HepG2 (cell line): ENCODE results near the gene EIF4H.

Experiments
- ADNP ChIP-seq: sonication (generic); formaldehyde crosslinking; IDR thresholded peaks from 2 replicates; pipeline ENCODE4 v1.4.0; 2020; ENCODE audit warnings: missing genetic modification reagents
- CTCF ChIP-seq: sonication (generic); formaldehyde crosslinking; IDR thresholded peaks from 2 replicates; pipeline ENCODE4 v1.5.0; 2020; ENCODE audit warnings: mild to moderate bottlenecking, missing genetic modification reagents, moderate library complexity
- KLF16 ChIP-seq, 2 experiments: sonication (generic) in 1 of 2; formaldehyde crosslinking in 1 of 2; IDR thresholded peaks; 2 replicates each; pipeline versions ENCODE4 v1.6.1 to v1.8.0; 2016 to 2023; ENCODE audit warnings: missing genetic modification reagents in 2 of 2, missing compliant biosample characterization in 1 of 2
- MYNN ChIP-seq: sonication (generic); formaldehyde crosslinking; IDR thresholded peaks from 2 replicates; pipeline ENCODE4 v1.4.0; 2020; ENCODE audit warnings: mild to moderate bottlenecking, low read depth, missing genetic modification reagents
- POLR2A ChIP-seq, 2 experiments: IDR thresholded peaks; 2 replicates each; pipeline ENCODE4 v1.6.1; 2011; ENCODE audit warnings: low read depth in 2 of 2, low read length in 2 of 2, mild to moderate bottlenecking in 1 of 2, moderate library complexity in 1 of 2; ENCODE audit not compliant: insufficient read depth in 1 of 2
- POLR2AphosphoS2 ChIP-seq: IDR thresholded peaks from 2 replicates; pipeline ENCODE4 v1.6.1; 2011; ENCODE audit warnings: low read depth, low read length, improper control_type of control experiment
- POLR2G ChIP-seq: fragments of 200-400 bp; formaldehyde crosslinking; IDR thresholded peaks from 2 replicates; pipeline ENCODE4 v1.6.1; 2018; ENCODE audit warnings: mild to moderate bottlenecking, low read depth, low read length, moderate library complexity

- no peak for TF ChIP-seq KLF16 (CRISPR knock-in tag; IDR thresholded peaks at IDR 0.05)
- no peak for TF ChIP-seq POLR2G
- TF ChIP-seq ADNP: no peak
- no peak; a peak in 1 of 4 replicates for TF ChIP-seq POLR2A (IDR thresholded peaks at IDR 0.05; ENCODE audit: insufficient read depth in 1 of 2, low read depth in 2 of 2, low read length in 2 of 2)
- TF ChIP-seq POLR2AphosphoS2: no peak
- no peak for TF ChIP-seq CTCF
- no peak for TF ChIP-seq MYNN
Measured at GRCh38 chr7:74173074-74173473, 1.1 kb upstream of the EIF4H start.
